ENCODE results near the gene MYO18A.
"Not testable (repeated sequence)": the region's sequence is repeated elsewhere in the genome, so short reads cannot be mapped to it uniquely, and the experiment has no call there.

The MYO18A gene

GRCh38 chr17:29148790-29149430 lies 31.3 kb downstream of the MYO18A start:
- Histone ChIP-seq H3K27ac (ENCODE audit: low read depth, low read length) (no peak overlapping the region), H3K36me3 (ENCODE audit: control insufficient read depth, insufficient read depth, low read length) (no peaks in the 10 kb centered on the region)

GRCh38 chr17:29148257-29148789 lies 31.9 kb downstream of the MYO18A start:
- Histone ChIP-seq H3K23ac (ENCODE audit: low read length) (no peak overlapping the region), H4K5ac (ENCODE audit: low read length) (no peak overlapping the region), H2BK120ac (ENCODE audit: low read depth, low read length) (no peak overlapping the region), H2BK5ac (ENCODE audit: low read length) (no peak overlapping the region), H3K4ac (ENCODE audit: low read depth, low read length) (no peak overlapping the region), H3K27ac (ENCODE audit: low read depth, low read length) (no peak overlapping the region), H3K27me3 (ENCODE audit: insufficient read depth, low read length, poor library complexity) (no peaks in the 10 kb centered on the region), H3K36me3 (ENCODE audit: control insufficient read depth, insufficient read depth, low read length) (no peaks in the 10 kb centered on the region), H4K8ac (ENCODE audit: low read depth, low read length) (no peak overlapping the region), H2BK15ac (replicated peaks; ENCODE audit: low read depth) (no peak overlapping the region), H3K79me1 (ENCODE audit: low read length) (no peaks in the 10 kb centered on the region), H3K56ac (ENCODE audit: low read length) (peak overlapping the region; percentile 75), H2AK5ac (ENCODE audit: low read length) (no peak overlapping the region), H3K18ac (ENCODE audit: low read length) (no peak overlapping the region), H3K4me1 (ENCODE audit: control insufficient read depth, low read depth, low read length) (peaks cover 13% of the 10 kb centered on the region), H3K4me2 (ENCODE audit: low read length) (peak overlapping the region; percentile 2), H3K9ac (ENCODE audit: low read length) (peak overlapping the region; percentile 28), H3K4me3 (ENCODE audit: low read length) (no peak overlapping the region), H3K79me2 (ENCODE audit: control insufficient read depth, insufficient read depth, low read length) (no peaks in the 10 kb centered on the region)
- DNase-seq: no peak
- no CpG with 5 or more reads among the region's 5 CpGs for WGBS (ENCODE audit: extremely low coverage, insufficient coverage, low lambda C conversion rate)

More at GRCh38 chr17:29148790-29149430, 31.3 kb downstream of the MYO18A start:
- Histone ChIP-seq H3K4me1 (ENCODE audit: control insufficient read depth, low read depth, low read length) (peaks cover 13% of the 10 kb centered on the region), H4K5ac (ENCODE audit: low read length) (no peak overlapping the region), H3K4me3 (ENCODE audit: low read length) (no peak overlapping the region), H3K4me2 (ENCODE audit: low read length) (peak overlapping the region; percentile 60), H3K9ac (ENCODE audit: low read length) (peak overlapping the region; percentile 63), H2BK5ac (ENCODE audit: low read length) (no peak overlapping the region), H3K23ac (ENCODE audit: low read length) (no peak overlapping the region), H3K79me2 (ENCODE audit: control insufficient read depth, insufficient read depth, low read length) (no peaks in the 10 kb centered on the region), H3K79me1 (ENCODE audit: low read length) (no peaks in the 10 kb centered on the region), H2AK5ac (ENCODE audit: low read length) (no peak overlapping the region), H2BK120ac (ENCODE audit: low read depth, low read length) (no peak overlapping the region), H2BK15ac (replicated peaks; ENCODE audit: low read depth) (no peak overlapping the region), H3K27me3 (ENCODE audit: insufficient read depth, low read length, poor library complexity) (no peaks in the 10 kb centered on the region), H3K18ac (ENCODE audit: low read length) (peak overlapping the region; percentile 35), H3K4ac (ENCODE audit: low read depth, low read length) (no peak overlapping the region), H3K56ac (ENCODE audit: low read length) (peak overlapping the region; percentile 71), H4K8ac (ENCODE audit: low read depth, low read length) (no peak overlapping the region)
- no CpG with 5 or more reads among the region's 34 CpGs for WGBS (ENCODE audit: extremely low coverage, insufficient coverage, low lambda C conversion rate)
- peak; percentile 96 for DNase-seq

- Histone ChIP-seq H3K56ac (ENCODE audit: low read length) (no peak overlapping the region), H3K79me2 (ENCODE audit: control insufficient read depth, insufficient read depth, low read length) (no peaks in the 10 kb centered on the region), H3K4ac (ENCODE audit: low read depth, low read length) (no peak overlapping the region), H3K36me3 (ENCODE audit: control insufficient read depth, insufficient read depth, low read length) (no peaks in the 10 kb centered on the region), H3K18ac (ENCODE audit: low read length) (no peak overlapping the region), H2BK15ac (replicated peaks; ENCODE audit: low read depth) (no peak overlapping the region), H3K4me3 (ENCODE audit: low read length) (no peak overlapping the region), H3K4me2 (ENCODE audit: low read length) (no peak overlapping the region), H3K79me1 (ENCODE audit: low read length) (no peaks in the 10 kb centered on the region), H3K4me1 (ENCODE audit: control insufficient read depth, low read depth, low read length) (peaks cover 13% of the 10 kb centered on the region), H3K23ac (ENCODE audit: low read length) (no peak overlapping the region), H2BK5ac (ENCODE audit: low read length) (no peak overlapping the region), H3K9ac (ENCODE audit: low read length) (no peak overlapping the region), H4K5ac (ENCODE audit: low read length) (no peak overlapping the region), H2AK5ac (ENCODE audit: low read length) (no peak overlapping the region), H4K8ac (ENCODE audit: low read depth, low read length) (no peak overlapping the region), H2BK120ac (ENCODE audit: low read depth, low read length) (no peak overlapping the region), H3K27ac (ENCODE audit: low read depth, low read length) (no peak overlapping the region), H3K27me3 (ENCODE audit: insufficient read depth, low read length, poor library complexity) (no peaks in the 10 kb centered on the region)
- WGBS (ENCODE audit: extremely low coverage, insufficient coverage, low lambda C conversion rate): no CpG with 5 or more reads among the region's 4 CpGs
- no peak for DNase-seq
These were observed 32.5 kb downstream of the MYO18A start for GRCh38 chr17:29147682-29148081.

- WGBS (ENCODE audit: extremely low coverage, insufficient coverage, low lambda C conversion rate): no CpG with 5 or more reads among the region's 2 CpGs
- not testable (repeated sequence) for H3K27ac ChIP-seq (ENCODE audit: low read depth, low read length); H2BK120ac ChIP-seq (ENCODE audit: low read depth, low read length); H2AK5ac ChIP-seq (ENCODE audit: low read length); H3K23ac ChIP-seq (ENCODE audit: low read length); H4K5ac ChIP-seq (ENCODE audit: low read length); H3K79me2 ChIP-seq (ENCODE audit: control insufficient read depth, insufficient read depth, low read length); H3K4ac ChIP-seq (ENCODE audit: low read depth, low read length); H3K4me2 ChIP-seq (ENCODE audit: low read length); H4K8ac ChIP-seq (ENCODE audit: low read depth, low read length); H3K79me1 ChIP-seq (ENCODE audit: low read length); DNase-seq; H3K36me3 ChIP-seq (ENCODE audit: control insufficient read depth, insufficient read depth, low read length); H3K56ac ChIP-seq (ENCODE audit: low read length); H3K4me3 ChIP-seq (ENCODE audit: low read length); H2BK5ac ChIP-seq (ENCODE audit: low read length); H3K27me3 ChIP-seq (ENCODE audit: insufficient read depth, low read length, poor library complexity); H3K9ac ChIP-seq (ENCODE audit: low read length); H3K18ac ChIP-seq (ENCODE audit: low read length); H2BK15ac ChIP-seq (replicated peaks; ENCODE audit: low read depth)
- H3K4me1 ChIP-seq (ENCODE audit: control insufficient read depth, low read depth, low read length): peaks cover 13% of the 10 kb centered on the region
These were observed 33.0 kb downstream of the MYO18A start for GRCh38 chr17:29147228-29147627.

GRCh38 chr17:29146369-29146972 lies 33.7 kb downstream of the MYO18A start:
- Histone ChIP-seq H3K4me2 (ENCODE audit: low read length) (no peak overlapping the region), H3K79me1 (ENCODE audit: low read length) (no peaks in the 10 kb centered on the region), H3K36me3 (ENCODE audit: control insufficient read depth, insufficient read depth, low read length) (no peaks in the 10 kb centered on the region), H2AK5ac (ENCODE audit: low read length) (no peak overlapping the region), H3K23ac (ENCODE audit: low read length) (no peak overlapping the region), H3K4ac (ENCODE audit: low read depth, low read length) (no peak overlapping the region), H3K18ac (ENCODE audit: low read length) (no peak overlapping the region), H2BK120ac (ENCODE audit: low read depth, low read length) (no peak overlapping the region), H2BK15ac (replicated peaks; ENCODE audit: low read depth) (no peak overlapping the region), H3K27ac (ENCODE audit: low read depth, low read length) (no peak overlapping the region), H3K79me2 (ENCODE audit: control insufficient read depth, insufficient read depth, low read length) (no peaks in the 10 kb centered on the region), H3K4me1 (ENCODE audit: control insufficient read depth, low read depth, low read length) (peaks cover 7% of the 10 kb centered on the region), H3K56ac (ENCODE audit: low read length) (peak overlapping the region; percentile 18), H3K4me3 (ENCODE audit: low read length) (no peak overlapping the region), H2BK5ac (ENCODE audit: low read length) (no peak overlapping the region), H4K8ac (ENCODE audit: low read depth, low read length) (no peak overlapping the region), H4K5ac (ENCODE audit: low read length) (no peak overlapping the region), H3K9ac (ENCODE audit: low read length) (peak overlapping the region; percentile 10), H3K27me3 (ENCODE audit: insufficient read depth, low read length, poor library complexity) (no peaks in the 10 kb centered on the region)
- no peak for DNase-seq
- no CpG with 5 or more reads among the region's 2 CpGs for WGBS (ENCODE audit: extremely low coverage, insufficient coverage, low lambda C conversion rate)

Measured in mesendoderm (in vitro differentiated cells).